HCT116 (cell line): Measurements from ENCODE around the gene TMEM125.

Source experiments
- CTCF ChIP-seq, 3 experiments: fragments of 200-600 bp in 1 of 3; sonication (generic) in 1 of 3; IDR thresholded peaks in 2 of 3; conservative IDR thresholded peaks in 1 of 3; 2 replicates each; pipeline ENCODE4 v1.5.1; 2012 to 2017; ENCODE audit warnings: low read depth in 2 of 3, low read length in 2 of 3, antibody characterized with exemption in 1 of 3, borderline replicate concordance in 1 of 3, control low read depth in 1 of 3, mild to moderate bottlenecking in 1 of 3, mixed read lengths in 1 of 3, mixed run types in 1 of 3, moderate library complexity in 1 of 3; ENCODE audit not compliant: insufficient read depth in 1 of 3
- EGR1 ChIP-seq: IDR thresholded peaks from 2 replicates; pipeline ENCODE4 v1.6.1; 2012; ENCODE audit warnings: low read depth
- EZH2 ChIP-seq: fragments of 200-600 bp; sonication (generic); IDR thresholded peaks from 2 replicates; pipeline ENCODE4 v1.6.1; 2017; ENCODE audit warnings: antibody characterized with exemption, mixed run types
- EZH2phosphoT487 ChIP-seq: fragments of 200-600 bp; IDR thresholded peaks from 2 replicates; pipeline ENCODE4 v1.6.1; 2018; ENCODE audit warnings: antibody characterized with exemption, borderline replicate concordance
- MAX ChIP-seq: IDR thresholded peaks from 2 replicates; pipeline ENCODE4 v1.6.1; 2012
- POLR2A ChIP-seq: IDR thresholded peaks from 2 replicates; pipeline ENCODE4 v1.7.0; 2011; ENCODE audit warnings: borderline replicate concordance; ENCODE audit not compliant: insufficient read depth, insufficient read length; ENCODE audit errors: extremely low read depth
- RAD21 ChIP-seq: IDR thresholded peaks from 2 replicates; pipeline ENCODE4 v1.6.1; 2012; ENCODE audit warnings: low read depth, mild to moderate bottlenecking
- REST ChIP-seq: IDR thresholded peaks from 2 replicates; pipeline ENCODE4 v1.6.1; 2012; ENCODE audit warnings: low read depth
- SIN3A ChIP-seq: IDR thresholded peaks from 2 replicates; pipeline ENCODE4 v1.6.1; 2012; ENCODE audit warnings: low read depth
- SRF ChIP-seq: IDR thresholded peaks from 2 replicates; pipeline ENCODE4 v1.6.1; 2012; ENCODE audit warnings: low read depth
- YY1 ChIP-seq: IDR thresholded peaks from 2 replicates; pipeline ENCODE4 v1.6.1; 2011; ENCODE audit warnings: low read length, low read depth, moderate library complexity, mild to moderate bottlenecking; ENCODE audit not compliant: insufficient replicate concordance; ENCODE audit errors: extremely low read depth
- ZBTB33 ChIP-seq: IDR thresholded peaks from 2 replicates; pipeline ENCODE4 v1.6.1; 2011; ENCODE audit warnings: mild to moderate bottlenecking, low read length, moderate library complexity; ENCODE audit not compliant: insufficient replicate concordance; ENCODE audit errors: extremely low read depth
- ZFX ChIP-seq: fragments of 450-650 bp; IDR thresholded peaks from 2 replicates; pipeline ENCODE4 v1.6.1; 2017

GRCh38 chr1:43292216-43292615, 22.4 kb downstream of the TMEM125 start:
- TF ChIP-seq POLR2A (no peak), CTCF (IDR thresholded peaks at IDR 0.05 in 2 of 3, conservative IDR thresholded peaks at IDR 0.05 in 1 of 3; ENCODE audit: borderline replicate concordance in 1 of 3, insufficient read depth in 1 of 3, low read depth in 2 of 3, low read length in 2 of 3) (no peak), YY1 (no peak), EZH2 (no peak), ZBTB33 (no peak), MAX (no peak), ZFX (no peak), REST (no peak), EGR1 (no peak), EZH2phosphoT487 (no peak), RAD21 (no peak), SIN3A (no peak), SRF (no peak)
